GM21423 (cell line): ENCODE results near the gene CARD11.

Experiments used
- ATAC-seq: cut with Tn5 transposase; IDR thresholded peaks from one replicate; pipeline ENCODE4 v1.9.1; 2021; ENCODE audit warnings: mild to moderate bottlenecking, moderate library complexity; ENCODE audit not compliant: unreplicated experiment

CARD11 gene

DNA sequence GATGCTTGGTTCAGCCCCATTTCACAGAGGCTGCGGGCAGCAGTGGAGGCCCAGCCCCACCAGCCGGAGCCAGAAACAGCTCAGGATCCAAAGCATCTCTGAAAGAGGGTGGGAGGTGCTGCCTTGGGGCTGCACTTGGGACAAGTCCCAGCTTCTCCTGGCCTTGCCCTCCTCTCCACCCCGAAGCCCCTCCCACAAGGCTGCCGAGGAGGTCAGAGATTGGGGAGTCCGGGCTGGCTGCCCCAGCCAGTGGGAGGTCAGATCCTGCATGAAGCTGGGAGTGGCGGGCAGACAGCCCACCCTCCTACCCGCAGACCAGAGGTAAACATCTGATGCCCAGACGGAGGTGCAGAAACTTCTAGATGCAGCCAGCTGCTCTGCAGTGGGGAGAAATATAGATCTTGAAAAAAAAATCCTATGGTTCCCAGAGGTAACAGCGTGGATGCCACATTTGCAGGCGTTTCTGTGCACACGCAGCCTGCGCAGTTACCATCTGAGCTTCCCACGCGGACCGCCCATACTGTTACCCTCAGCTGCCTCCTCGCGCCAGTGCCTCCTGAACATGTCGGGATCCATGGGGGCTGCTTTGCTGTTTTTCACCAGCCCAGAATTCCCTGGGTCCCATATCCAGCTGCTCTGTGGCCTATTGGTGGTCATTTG lies 162.7 kb downstream of the CARD11 start:
- ATAC-seq = no peak

- ATAC-seq = no peak
Measured at GRCh38 chr7:2880051-2880450, 163.6 kb downstream of the CARD11 start.

- ATAC-seq = no peak
Measured at GRCh38 chr7:2879354-2879753, 164.3 kb downstream of the CARD11 start.

GRCh38 chr7:2878306-2878705 lies 165.4 kb downstream of the CARD11 start:
- no peak for ATAC-seq

DNA sequence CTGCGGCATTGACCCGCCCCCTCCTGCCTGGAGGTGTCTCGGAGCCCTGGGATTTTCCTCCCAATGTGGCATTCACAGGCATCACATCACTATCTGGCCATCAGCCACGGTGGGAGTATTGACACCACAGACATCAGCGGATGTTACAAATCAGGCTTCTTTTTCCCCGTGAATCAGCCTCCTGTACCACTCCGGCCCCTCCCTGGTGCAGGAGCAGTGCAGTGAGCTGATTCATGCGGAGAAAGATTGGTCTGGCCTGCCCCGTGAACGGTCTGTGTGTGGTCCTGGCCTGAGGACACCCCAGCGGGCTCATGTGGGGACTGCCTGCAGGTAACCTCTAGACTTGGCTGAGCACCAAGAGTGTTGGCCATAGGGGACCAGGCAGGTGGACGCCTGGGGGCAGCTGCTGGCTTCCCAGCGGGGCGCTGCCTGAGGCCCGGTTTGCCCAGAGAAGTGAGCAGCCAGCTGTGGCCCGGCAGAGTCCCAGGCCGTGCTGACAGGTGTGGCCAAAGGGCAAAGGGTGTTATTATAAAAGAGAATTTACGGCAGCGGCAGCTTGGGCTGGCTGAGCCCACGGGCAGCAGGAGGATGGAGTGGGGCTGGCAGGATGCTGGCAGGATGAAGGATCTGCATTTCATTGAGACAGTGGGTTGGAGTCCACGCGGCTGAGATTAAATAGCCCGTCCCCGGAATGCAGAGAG lies 167.5 kb downstream of the CARD11 start:
- no peak for ATAC-seq

DNA sequence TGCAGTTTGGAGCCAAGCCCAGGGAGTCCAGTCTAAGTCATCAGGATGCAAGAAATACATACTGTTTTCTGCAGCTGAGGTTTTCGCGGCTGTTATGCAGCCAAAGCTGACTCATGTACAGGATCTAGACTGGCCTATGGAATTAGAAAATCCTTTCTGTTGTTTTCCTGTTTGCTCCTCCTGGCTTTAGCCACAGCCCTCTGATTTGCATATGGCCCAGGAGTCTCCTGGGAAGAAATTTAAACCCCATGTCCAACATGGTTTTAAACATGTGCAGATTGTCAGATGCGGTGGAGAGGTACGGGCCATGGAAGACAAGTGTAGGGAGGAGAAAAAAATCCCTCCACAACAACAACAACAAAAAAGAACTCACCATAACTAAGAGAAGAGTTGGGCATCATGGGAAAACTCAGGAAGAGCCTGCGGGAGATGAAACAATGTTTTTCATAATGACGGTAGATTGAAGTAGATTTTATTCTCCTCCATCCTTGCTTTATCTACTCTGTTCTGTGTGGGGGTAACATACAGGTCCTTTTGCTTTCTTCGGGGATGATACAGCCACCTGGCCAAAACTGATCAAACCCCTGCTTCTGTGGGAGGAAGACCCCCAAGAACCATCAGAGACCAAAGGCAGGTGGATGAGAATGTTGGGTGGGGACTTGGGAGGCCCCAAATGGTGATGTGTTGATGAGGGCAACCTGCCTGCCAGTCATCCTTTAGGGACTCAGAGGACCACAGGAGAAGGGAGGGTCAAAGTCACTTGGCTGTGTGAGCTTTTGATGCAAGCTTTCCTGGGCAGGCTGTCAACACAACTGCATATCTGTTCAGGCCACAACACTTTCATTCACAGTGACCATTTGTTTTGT lies 169.7 kb downstream of the CARD11 start:
- no peak for ATAC-seq

DNA sequence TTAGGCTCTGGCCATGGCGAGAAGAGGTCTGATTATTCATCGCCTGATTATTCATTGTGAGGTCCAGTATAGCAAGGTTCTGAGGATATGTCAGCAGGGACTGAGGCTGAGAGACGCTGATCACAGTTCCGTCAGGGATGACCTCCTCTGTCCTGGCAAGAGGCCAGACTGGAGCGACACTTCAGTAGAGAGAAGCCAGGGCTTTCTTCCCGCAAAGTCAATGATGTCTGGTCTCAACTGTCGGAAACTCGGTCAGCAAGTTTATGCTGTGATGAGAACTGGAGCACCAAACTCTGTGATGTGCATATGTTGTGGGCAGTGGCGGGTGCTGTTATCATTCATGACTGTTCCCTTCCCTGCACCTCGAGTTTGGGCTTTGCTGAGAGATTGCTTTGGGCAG lies 170.5 kb downstream of the CARD11 start:
- ATAC-seq = no peak

DNA sequence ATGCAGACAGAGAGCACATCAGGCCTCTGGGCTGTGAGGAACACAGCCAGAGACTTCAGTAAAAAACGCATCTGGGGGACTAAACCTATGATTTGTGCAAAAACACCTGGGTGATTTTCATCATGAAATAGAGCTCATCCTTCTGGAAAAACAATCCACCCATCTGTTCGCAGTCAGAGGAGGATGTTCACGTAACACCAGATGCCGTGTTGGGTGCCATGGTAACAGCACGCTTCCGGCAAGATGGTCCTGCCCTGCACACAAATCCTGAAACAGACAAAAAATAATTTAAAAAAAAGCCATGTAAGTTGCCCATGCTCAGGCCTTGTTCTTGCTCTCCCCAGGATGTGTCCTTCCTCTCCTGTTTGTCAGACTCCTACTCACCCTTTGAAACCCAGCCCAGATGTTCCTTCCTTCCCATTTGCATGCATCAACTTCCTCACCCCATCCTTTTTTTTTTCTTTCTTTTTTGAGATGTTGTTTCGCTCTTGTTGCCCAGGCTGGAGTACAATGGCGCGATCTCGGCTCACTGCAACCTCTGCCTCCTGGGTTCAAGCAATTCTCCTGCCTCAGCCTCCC lies 171.3 kb downstream of the CARD11 start:
- ATAC-seq = no peak

GRCh38 chr7:2870471-2870931 lies 173.2 kb downstream of the CARD11 start:
- peak; percentile 52 for ATAC-seq

GRCh38 chr7:2869981-2870380 lies 173.7 kb downstream of the CARD11 start:
- no peak for ATAC-seq

- no peak for ATAC-seq
Measured at GRCh38 chr7:2866601-2867000, 177.1 kb downstream of the CARD11 start.

DNA sequence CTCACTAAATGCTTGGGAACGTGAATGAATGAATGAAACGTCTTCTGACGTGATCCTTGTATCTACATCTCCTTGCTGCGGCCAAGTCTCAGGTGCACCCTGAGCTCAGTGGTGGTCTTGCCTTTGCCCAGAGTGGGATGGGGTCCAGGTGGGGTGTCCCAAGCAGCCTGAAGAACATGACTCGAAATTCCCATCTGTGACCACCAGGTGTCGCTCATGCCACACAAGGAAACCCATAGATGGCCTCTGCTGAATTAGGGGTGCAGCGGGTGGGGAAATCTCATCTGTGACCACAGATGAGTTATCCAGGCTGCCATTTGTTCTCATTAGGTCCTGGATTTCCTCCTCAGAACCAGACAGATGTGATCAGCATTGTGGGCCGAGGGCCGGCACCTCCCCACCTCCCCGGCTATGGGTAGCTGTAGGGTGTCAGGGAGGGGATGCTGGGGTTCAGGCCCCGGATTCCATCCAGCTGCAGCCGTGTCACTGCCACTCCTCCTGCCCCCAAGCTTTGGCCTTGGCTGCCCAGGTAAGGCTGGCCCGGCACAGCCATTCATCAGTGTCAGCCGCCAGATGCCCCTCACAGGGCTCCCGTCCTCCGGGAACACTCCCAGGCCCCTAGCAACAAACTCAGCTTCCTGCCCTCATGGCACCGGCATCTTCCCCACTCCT lies 178.5 kb downstream of the CARD11 start:
- no peak for ATAC-seq

- ATAC-seq = no peak
Measured at GRCh38 chr7:2864204-2864985, 179.3 kb downstream of the CARD11 start.

DNA sequence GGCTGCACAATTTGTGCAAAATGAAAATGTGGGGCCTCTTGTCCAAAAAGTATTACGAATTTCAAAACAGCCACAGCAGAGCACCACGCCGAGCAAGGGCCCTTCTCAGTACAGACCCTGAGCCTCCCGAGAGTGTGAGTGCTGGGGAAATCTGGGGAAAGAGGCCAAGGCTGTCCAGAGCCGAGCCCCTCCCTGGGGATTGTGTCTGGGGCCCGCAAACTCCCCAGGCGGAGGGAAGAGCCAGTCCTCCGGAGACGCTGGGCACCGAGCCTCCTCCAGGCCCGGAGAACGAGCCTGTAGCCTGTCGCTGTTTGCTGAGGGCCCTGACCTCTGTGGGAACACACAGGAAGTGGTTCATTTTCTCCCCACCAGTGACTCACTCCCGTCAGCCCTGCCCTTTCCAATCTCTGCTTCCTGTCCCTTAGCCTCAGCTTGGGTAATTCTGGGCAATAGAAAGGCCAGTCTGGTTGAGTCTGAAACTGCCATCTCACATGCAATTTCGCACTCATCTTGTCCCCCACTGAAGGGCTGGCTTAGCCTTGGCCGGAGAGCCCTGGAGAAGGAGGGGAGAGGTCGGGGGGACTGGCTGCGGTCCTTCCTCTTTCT lies 180.1 kb downstream of the CARD11 start:
- ATAC-seq = peak; percentile 96

- ATAC-seq = no peak
Measured at GRCh38 chr7:2862831-2863361, 180.8 kb downstream of the CARD11 start.

- no peak for ATAC-seq
Measured at GRCh38 chr7:2861509-2861908, 182.2 kb downstream of the CARD11 start.

DNA sequence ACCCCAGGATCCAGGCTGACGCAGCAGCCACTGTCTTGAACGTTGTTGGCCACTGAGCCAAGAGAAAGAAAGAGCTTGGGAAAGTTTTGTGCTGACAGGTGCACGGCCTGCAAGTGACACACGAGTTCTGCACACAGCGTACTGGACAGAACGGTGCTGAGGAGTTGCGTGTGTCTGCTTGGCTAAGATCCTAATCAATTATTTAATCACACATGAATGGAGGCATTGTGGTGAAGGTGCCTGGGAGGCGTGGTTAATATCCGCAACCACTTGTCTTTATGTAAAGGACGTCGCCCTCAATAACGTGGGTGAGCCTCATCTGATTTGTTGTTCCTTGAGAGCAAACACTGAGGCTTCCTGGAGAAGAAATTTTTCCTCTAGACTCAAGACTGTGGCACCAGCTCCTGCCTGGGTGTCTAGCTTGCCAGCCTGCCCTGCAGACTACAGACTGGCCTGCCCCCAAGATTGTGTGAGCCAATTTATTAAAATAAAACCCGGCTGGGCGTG lies 183.0 kb downstream of the CARD11 start:
- ATAC-seq = no peak

DNA sequence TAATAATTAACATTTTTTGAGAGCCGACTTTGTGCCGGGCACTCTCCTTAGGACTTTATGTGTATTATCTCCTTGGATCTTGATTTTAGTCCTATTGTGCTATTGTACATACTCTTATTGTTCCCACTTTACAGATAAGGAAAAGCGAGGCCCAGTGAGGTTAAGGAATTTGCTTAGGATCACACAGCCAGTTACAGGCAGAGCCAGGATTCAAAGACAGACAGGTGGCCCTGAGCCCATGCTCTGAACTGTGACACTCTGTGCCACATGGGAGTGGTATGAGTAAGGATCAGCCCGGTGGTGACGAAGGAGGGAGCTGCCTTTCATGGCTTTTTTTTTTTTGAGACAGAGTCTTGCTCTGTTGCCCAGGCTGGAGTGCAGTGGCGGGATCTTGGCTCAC lies 183.7 kb downstream of the CARD11 start:
- ATAC-seq = no peak

GRCh38 chr7:2858621-2859020 lies 185.0 kb downstream of the CARD11 start:
- no peak for ATAC-seq
